Astrocyte (in vitro differentiated cells and primary cell): ENCODE data around the gene FARS2.

ENCODE experiments used
- CTCF ChIP-seq: IDR thresholded peaks from 2 replicates; pipeline ENCODE4 v1.5.1; 2011; ENCODE audit warnings: low read depth, mild to moderate bottlenecking, inconsistent platforms, low read length, moderate library complexity; ENCODE audit not compliant: insufficient read depth
- EZH2 ChIP-seq: IDR thresholded peaks from 2 replicates; pipeline ENCODE4 v1.6.1; 2012; ENCODE audit warnings: mild to moderate bottlenecking, low read length, inconsistent platforms; ENCODE audit not compliant: insufficient read depth

- TF ChIP-seq CTCF (no peak), EZH2 (no peak)
Measured at GRCh38 chr6:5766260-5766659, 504.9 kb downstream of the FARS2 start.
